Astrocyte (in vitro differentiated cells and primary cell): ENCODE results near the gene NARS2. TPM values are rescaled to one million over a fixed set of nuclear protein-coding genes. Genes with fewer than 3 reads are reported as not detected.

Source experiments
- DNase-seq: peaks from one replicate; pipeline ENCODE4 v3.0.0-alpha.2; 2010; ENCODE audit warnings: low read depth
- FAIRE-seq: peaks from 2 replicates; lab custom pipeline; 2011; peaks lifted over from hg19 to GRCh38; lab: Jason Lieb, UNC
- H2AFZ ChIP-seq: 2 replicates; pipeline ENCODE4 v1.6.0; 2012; ENCODE audit warnings: low read depth, low read length, inconsistent platforms
- H3K27ac ChIP-seq: 2 replicates; pipeline ENCODE4 v1.5.1; 2011; ENCODE audit warnings: low read depth, low read length, inconsistent platforms
- H3K27me3 ChIP-seq: 2 replicates; pipeline ENCODE4 v1.6.0; 2011; ENCODE audit warnings: low read length, inconsistent platforms; ENCODE audit not compliant: insufficient read depth
- H3K36me3 ChIP-seq: 2 replicates; pipeline ENCODE4 v1.5.1; 2011; ENCODE audit warnings: low read length, inconsistent platforms; ENCODE audit not compliant: insufficient read depth
- H3K4me1 ChIP-seq: 2 replicates; pipeline ENCODE4 v1.5.1; 2011; ENCODE audit warnings: low read length, inconsistent platforms; ENCODE audit not compliant: insufficient read depth
- H3K4me2 ChIP-seq: 2 replicates; pipeline ENCODE4 v1.6.0; 2012; ENCODE audit warnings: low read length, inconsistent platforms
- H3K4me3 ChIP-seq: 2 replicates; pipeline ENCODE4 v1.5.1; 2011; ENCODE audit warnings: low read depth, mild to moderate bottlenecking, low read length, inconsistent platforms; ENCODE audit not compliant: insufficient read depth
- H3K79me2 ChIP-seq: 2 replicates; pipeline ENCODE4 v1.6.0; 2012; ENCODE audit warnings: mild to moderate bottlenecking, low read length, inconsistent platforms; ENCODE audit not compliant: insufficient read depth
- H3K9ac ChIP-seq: 2 replicates; pipeline ENCODE4 v1.6.0; 2012; ENCODE audit warnings: mild to moderate bottlenecking, low read length, inconsistent platforms
- H3K9me3 ChIP-seq: 2 replicates; pipeline ENCODE4 v1.5.1; 2012; ENCODE audit warnings: low read depth, mild to moderate bottlenecking, low read length, inconsistent platforms; ENCODE audit not compliant: insufficient read depth
- H4K20me1 ChIP-seq: 2 replicates; pipeline ENCODE4 v1.6.0; 2012; ENCODE audit warnings: low read length, inconsistent platforms; ENCODE audit not compliant: insufficient read depth
- H3K27ac Mint-ChIP-seq: one replicate; pipeline ENCODE4 v1.8.0; 2021; ENCODE audit warnings: mild to moderate bottlenecking, mixed read lengths; ENCODE audit not compliant: unreplicated experiment
- H3K27me3 Mint-ChIP-seq: one replicate; pipeline ENCODE4 v1.8.0; 2021; ENCODE audit warnings: low read depth, mixed read lengths; ENCODE audit not compliant: unreplicated experiment
- H3K36me3 Mint-ChIP-seq: one replicate; pipeline ENCODE4 v1.8.0; 2021; ENCODE audit warnings: low read depth, mixed read lengths; ENCODE audit not compliant: unreplicated experiment
- H3K4me1 Mint-ChIP-seq: one replicate; pipeline ENCODE4 v1.8.0; 2021; ENCODE audit warnings: low read depth, mixed read lengths; ENCODE audit not compliant: unreplicated experiment
- H3K4me3 Mint-ChIP-seq: one replicate; pipeline ENCODE4 v1.8.0; 2021; ENCODE audit warnings: mild to moderate bottlenecking, moderate library complexity, mixed read lengths; ENCODE audit not compliant: unreplicated experiment
- H3K9me3 Mint-ChIP-seq: one replicate; pipeline ENCODE4 v1.8.0; 2021; ENCODE audit warnings: mild to moderate bottlenecking, mixed read lengths; ENCODE audit not compliant: unreplicated experiment
- CTCF ChIP-seq: IDR thresholded peaks from 2 replicates; pipeline ENCODE4 v1.5.1; 2011; ENCODE audit warnings: low read depth, mild to moderate bottlenecking, inconsistent platforms, low read length, moderate library complexity; ENCODE audit not compliant: insufficient read depth
- EZH2 ChIP-seq: IDR thresholded peaks from 2 replicates; pipeline ENCODE4 v1.6.1; 2012; ENCODE audit warnings: mild to moderate bottlenecking, low read length, inconsistent platforms; ENCODE audit not compliant: insufficient read depth
- total RNA-seq: library from RNA; stranded (reverse); gene quantifications from 2 replicates; pipeline ENCODE4 v1.2.1, GENCODE V29; 2021

Gene NARS2
- total RNA-seq, 1 donor from 2014 or later = 10.1 TPM

DNA sequence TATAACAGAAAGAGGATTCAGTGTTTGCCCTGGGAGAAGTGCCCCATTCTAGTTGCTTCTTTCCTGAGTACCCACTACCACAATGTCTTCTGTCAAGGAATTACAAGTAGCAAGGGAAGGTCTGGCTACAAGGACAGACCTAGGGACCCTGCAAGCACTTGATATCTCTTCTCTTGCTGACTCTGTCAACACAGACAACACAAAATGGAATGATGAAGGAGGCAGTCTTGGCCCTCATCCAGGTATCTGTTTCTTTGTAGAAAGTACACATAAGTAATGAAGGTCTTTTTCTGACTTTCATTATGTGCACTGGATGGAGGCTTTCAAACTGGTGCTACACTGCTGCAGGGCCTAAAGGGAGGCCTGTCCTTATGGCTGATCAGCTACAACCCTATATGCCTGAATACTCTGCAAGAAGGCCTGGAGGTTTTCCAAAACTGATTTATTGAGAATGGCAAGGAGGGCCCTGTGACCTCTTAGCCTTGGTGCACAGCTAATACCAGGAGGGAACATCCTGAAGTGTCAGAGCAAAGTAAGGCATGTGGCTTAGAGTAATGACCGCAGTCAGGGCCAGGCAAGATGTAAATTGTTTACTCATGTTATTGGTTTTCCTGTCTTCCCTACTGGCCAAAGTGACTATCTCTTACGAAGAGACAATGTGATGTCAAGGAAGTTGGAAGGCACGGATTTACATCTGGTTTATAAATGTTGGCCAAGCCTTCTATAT, 188.3 kb downstream of the NARS2 start:
- H3K9me3 ChIP-seq = peaks cover 5% of the 10 kb centered on the region
- H2AFZ ChIP-seq = no peak overlapping the region
- no peak overlapping the region for H3K4me3 ChIP-seq
- no peak overlapping the region for H3K27ac ChIP-seq
- no peaks in the 10 kb centered on the region for H3K27me3 ChIP-seq
- Mint-ChIP-seq H3K27me3 (no peaks in the 10 kb centered on the region), H3K4me3 (no peak overlapping the region), H3K4me1 (no peaks in the 10 kb centered on the region), H3K36me3 (peaks cover 13% of the 10 kb centered on the region), H3K27ac (no peak overlapping the region), H3K9me3 (peaks cover 19% of the 10 kb centered on the region)
- H4K20me1 ChIP-seq = no peaks in the 10 kb centered on the region
- no peak overlapping the region for H3K9ac ChIP-seq
- TF ChIP-seq EZH2 = no peak
- no peak for TF ChIP-seq CTCF
- no peak for DNase-seq
- FAIRE-seq = no peak
- no peaks in the 10 kb centered on the region for H3K79me2 ChIP-seq
- H3K36me3 ChIP-seq = no peaks in the 10 kb centered on the region
- H3K4me2 ChIP-seq = no peak overlapping the region
- H3K4me1 ChIP-seq = no peaks in the 10 kb centered on the region

Other genes starting within 250 kb of the NARS2 start
- gene GAB2, start 157.0 kb downstream of the NARS2 start, total RNA-seq = 10.5 and 18.2 TPM in 2 replicates